Fibroblast of gingiva (primary cell): Measurements from ENCODE around the gene LGALS1.

Source experiments
- DNase-seq: peaks from one replicate; pipeline ENCODE4 v3.0.0-alpha.2; 2011; ENCODE audit warnings: low read depth

The LGALS1 gene

GRCh38 chr22:37725551-37726240 is 50.3 kb downstream of the LGALS1 start:
- DNase-seq: no peak

- DNase-seq: peak; percentile 31
These were observed 50.9 kb downstream of the LGALS1 start for GRCh38 chr22:37726241-37726887.

DNA sequence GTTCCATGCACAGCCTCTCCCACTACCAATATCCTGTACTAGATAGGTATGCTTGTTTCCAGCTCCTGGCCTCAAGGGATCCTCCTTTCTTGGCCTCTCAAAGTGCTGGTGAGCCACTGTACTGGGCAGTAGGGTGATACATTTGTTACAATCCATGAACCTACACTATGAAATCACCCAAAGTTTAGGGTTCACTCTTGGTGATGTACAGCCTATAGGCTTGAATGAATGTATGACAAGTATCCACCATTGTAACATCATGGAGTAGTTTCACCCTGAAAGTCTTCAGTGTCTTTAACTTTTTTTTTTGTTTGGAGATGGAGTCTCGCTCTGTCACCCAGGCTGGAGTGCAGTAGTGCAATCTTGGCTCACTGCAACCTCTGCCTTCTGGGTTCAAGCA is 53.2 kb downstream of the LGALS1 start:
- DNase-seq: no peak
